Thyroid gland (tissue), 4 donors: ENCODE results near the gene SLC9A5. TPM values are rescaled to one million over a fixed set of nuclear protein-coding genes. Genes with fewer than 3 reads are reported as not detected.

Source experiments
- DNase-seq, 2 donors: peaks; one replicate each; pipeline ENCODE4 v3.0.0-alpha.2; 2019
- H3K27ac ChIP-seq, 3 donors: fragments of 200-600 bp; sonication (generic); 1 replicate in 2 of 3; 2 replicates in 1 of 3; pipeline ENCODE4 v1.5.1; 2016 to 2019; ENCODE audit warnings: mild to moderate bottlenecking in 1 of 3, moderate library complexity in 1 of 3
- H3K27me3 ChIP-seq: fragments of 200-600 bp; sonication (generic); one replicate; pipeline ENCODE4 v1.5.1; 2019
- H3K36me3 ChIP-seq, 2 donors: fragments of 200-600 bp; sonication (generic); one replicate each; pipeline ENCODE4 v1.5.1; 2016 to 2019
- H3K4me1 ChIP-seq, 2 donors: fragments of 200-600 bp; sonication (generic); one replicate each; pipeline ENCODE4 v1.5.1; 2017 to 2019
- H3K4me3 ChIP-seq, 3 donors: fragments of 200-600 bp; sonication (generic); replicated peaks in 1 of 3; 1 replicate in 2 of 3; 2 replicates in 1 of 3; pipeline ENCODE4 v1.5.1; 2016; ENCODE audit warnings: mild to moderate bottlenecking in 1 of 3
- H3K9me3 ChIP-seq: fragments of 200-600 bp; sonication (generic); one replicate; pipeline ENCODE4 v1.5.1; 2017
- POLR2A ChIP-seq, 2 donors: fragments of 450-650 bp; IDR thresholded peaks; one replicate each; pipeline ENCODE4 v1.6.1; 2017; ENCODE audit warnings: antibody characterized with exemption in 2 of 2, mild to moderate bottlenecking in 2 of 2, moderate library complexity in 1 of 2
- WGBS, 2 donors: methylation state at CpG; one replicate each; pipeline ENCODE4 v1.1.5; 2017; 5-methylcytosine and 5-hydroxymethylcytosine counted together
- intact Hi-C: fragments of 100-400 bp; cut with DNase I; formaldehyde crosslinking; loops from one replicate; pipeline ENCODE4 v1.15.1; 2023
- total RNA-seq, 4 donors: library from RNA; depleted of rRNA; stranded (reverse); fragments of >200 nt; gene quantifications; one replicate each; pipeline ENCODE4 v1.2.3, GENCODE V29; 2016
- TF ChIP-seq, protein P1 (sequence below), 6 experiments: fragments of 200-600 bp in 3 of 6; fragments of 450-650 bp in 3 of 6; sonication (generic) in 3 of 6; IDR thresholded peaks; one replicate each; pipeline ENCODE4 v1.5.1; 2016 to 2019; ENCODE audit warnings: antibody characterized with exemption in 6 of 6, mild to moderate bottlenecking in 2 of 6, inconsistent platforms in 1 of 6, moderate library complexity in 1 of 6

The SLC9A5 gene
- total RNA-seq, 4 donors from 2014 or later = 0.56 to 3.0 (median 1.1) TPM

- H3K9me3 ChIP-seq = no peaks in the 10 kb centered on the region
- H3K36me3 ChIP-seq = peaks cover 54 to 64% of the 10 kb centered on the region in 2 donors
- no peak overlapping the region for H3K4me3 ChIP-seq
- TF ChIP-seq, protein P1, sequence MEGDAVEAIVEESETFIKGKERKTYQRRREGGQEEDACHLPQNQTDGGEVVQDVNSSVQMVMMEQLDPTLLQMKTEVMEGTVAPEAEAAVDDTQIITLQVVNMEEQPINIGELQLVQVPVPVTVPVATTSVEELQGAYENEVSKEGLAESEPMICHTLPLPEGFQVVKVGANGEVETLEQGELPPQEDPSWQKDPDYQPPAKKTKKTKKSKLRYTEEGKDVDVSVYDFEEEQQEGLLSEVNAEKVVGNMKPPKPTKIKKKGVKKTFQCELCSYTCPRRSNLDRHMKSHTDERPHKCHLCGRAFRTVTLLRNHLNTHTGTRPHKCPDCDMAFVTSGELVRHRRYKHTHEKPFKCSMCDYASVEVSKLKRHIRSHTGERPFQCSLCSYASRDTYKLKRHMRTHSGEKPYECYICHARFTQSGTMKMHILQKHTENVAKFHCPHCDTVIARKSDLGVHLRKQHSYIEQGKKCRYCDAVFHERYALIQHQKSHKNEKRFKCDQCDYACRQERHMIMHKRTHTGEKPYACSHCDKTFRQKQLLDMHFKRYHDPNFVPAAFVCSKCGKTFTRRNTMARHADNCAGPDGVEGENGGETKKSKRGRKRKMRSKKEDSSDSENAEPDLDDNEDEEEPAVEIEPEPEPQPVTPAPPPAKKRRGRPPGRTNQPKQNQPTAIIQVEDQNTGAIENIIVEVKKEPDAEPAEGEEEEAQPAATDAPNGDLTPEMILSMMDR (IDR thresholded peaks at IDR 0.05) = no peak
- no peak for TF ChIP-seq POLR2A (IDR thresholded peaks at IDR 0.05)
- peaks cover 13 to 15% of the 10 kb centered on the region in 2 donors for H3K4me1 ChIP-seq
- intact Hi-C loops = no loop called here
- no peak for DNase-seq
- no peak overlapping the region for H3K27ac ChIP-seq
- no peaks in the 10 kb centered on the region for H3K27me3 ChIP-seq
- 87 to 89% methylated on average over 17 of the region's 17 CpGs for WGBS, 2 donors
Measured at GRCh38 chr16:67235816-67236562, 12.8 kb upstream of the SLC9A5 start.

DNA sequence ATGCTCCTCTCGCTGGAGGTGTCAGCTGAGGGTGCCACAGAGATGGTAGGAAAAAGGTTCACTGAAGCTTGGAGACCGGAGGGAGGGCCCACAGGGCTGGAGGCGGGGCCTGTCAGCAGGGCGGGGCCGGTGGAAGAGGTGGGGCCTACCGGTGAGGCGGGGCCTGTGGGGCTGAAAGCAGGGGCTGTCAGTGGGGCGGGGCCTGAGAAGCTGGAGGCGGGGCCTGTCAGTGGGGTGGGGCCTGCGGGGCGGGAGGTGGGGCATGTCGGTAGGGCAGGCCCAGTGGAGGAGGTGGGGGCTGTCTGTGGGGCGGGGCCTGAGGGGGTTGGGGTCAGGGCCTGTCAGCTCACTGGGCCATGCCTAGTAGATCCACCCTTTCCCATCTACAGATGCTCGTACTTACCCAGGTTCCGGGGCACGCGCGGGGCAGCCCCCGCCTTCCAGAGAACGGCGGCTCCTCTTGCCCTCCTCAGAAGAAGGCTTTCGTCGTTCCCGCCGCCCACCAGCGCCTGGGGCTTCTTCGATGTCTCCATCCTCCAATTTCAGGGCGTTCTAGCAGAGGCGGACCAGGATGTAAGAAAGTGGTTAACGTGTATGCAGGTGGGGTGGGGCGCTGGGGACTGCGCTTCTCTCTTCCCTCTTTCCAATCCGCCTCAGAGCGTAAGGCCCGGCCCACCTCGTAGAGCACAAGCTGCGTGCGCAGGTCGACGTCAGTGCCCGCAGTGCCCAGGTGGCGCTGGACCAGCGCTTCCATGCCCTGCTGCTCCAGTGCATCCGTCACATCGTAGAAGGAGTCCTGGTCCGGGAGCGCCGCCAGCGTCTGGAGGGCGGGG is 12.0 kb upstream of the SLC9A5 start:
- Histone ChIP-seq H3K27ac (no peak overlapping the region), H3K4me1 (peaks cover 21 to 22% of the 10 kb centered on the region in 2 donors), H3K4me3 (no peak overlapping the region), H3K36me3 (peaks cover 46 to 56% of the 10 kb centered on the region in 2 donors), H3K9me3 (no peaks in the 10 kb centered on the region), H3K27me3 (no peaks in the 10 kb centered on the region)
- DNase-seq = peak in 1 of 2 donors; percentile 17
- 87 to 88% methylated on average over 45 to 47 of the region's 50 CpGs for WGBS, 2 donors
- intact Hi-C loops = no loop called here
- TF ChIP-seq POLR2A (IDR thresholded peaks at IDR 0.05) = no peak
- TF ChIP-seq, protein P1 (IDR thresholded peaks at IDR 0.05) = no peak

DNA sequence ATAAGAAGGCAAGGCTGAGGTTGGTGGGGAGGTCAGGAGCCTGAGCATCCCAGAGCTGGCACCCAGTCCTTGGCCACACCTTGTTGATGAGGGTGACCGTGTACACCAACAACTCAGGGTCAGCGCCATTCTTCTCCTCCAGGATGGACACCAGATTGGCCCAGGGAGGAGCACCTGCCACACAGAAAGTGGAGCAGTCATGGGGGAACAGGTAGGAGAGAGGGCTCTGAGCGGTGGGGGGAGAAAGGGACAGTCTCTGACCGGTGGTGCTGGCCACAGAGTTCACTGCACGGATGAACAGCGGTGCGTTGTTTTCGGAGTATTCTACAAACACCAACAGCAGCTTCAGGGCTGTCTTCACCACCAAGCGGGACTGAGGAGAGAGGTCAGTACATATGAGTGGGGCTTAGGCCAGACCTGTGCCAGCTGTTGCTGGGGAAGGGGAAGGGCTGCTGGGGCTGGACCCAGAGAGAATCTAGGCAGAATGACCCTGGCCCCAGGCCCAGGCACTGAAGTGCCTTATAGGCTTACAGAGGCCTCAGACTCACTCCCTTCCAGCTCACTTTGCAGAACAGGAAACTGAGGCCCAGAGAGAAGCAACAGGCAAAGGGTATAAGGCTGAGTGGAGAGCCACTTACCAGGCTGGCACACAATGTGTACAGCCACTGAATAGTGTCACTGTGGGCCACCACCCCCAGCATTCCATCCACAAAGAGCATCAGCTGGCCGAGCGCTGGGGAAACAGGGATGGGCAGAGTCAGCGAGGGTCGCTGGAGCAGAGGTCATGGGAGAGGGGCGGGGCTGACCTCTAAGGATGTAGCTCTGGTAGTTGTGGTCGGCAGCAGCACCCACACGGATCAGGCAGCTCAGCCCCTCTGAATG is 11.1 kb upstream of the SLC9A5 start:
- intact Hi-C loops = no loop called here
- WGBS, 2 donors = 84 to 89% methylated on average over 16 of the region's 16 CpGs

GRCh38 chr16:67238278-67238575 is 10.6 kb upstream of the SLC9A5 start:
- TF ChIP-seq, protein P1 (IDR thresholded peaks at IDR 0.05) = no peak
- TF ChIP-seq POLR2A (IDR thresholded peaks at IDR 0.05) = no peak

More for the DNA sequence above, 11.1 kb upstream of the SLC9A5 start:
- TF ChIP-seq POLR2A (IDR thresholded peaks at IDR 0.05) = no peak
- TF ChIP-seq, protein P1 (IDR thresholded peaks at IDR 0.05) = no peak
- H3K27ac ChIP-seq = no peak overlapping the region
- peaks cover 43 to 54% of the 10 kb centered on the region in 2 donors for H3K36me3 ChIP-seq
- no peaks in the 10 kb centered on the region for H3K9me3 ChIP-seq
- no peaks in the 10 kb centered on the region for H3K27me3 ChIP-seq
- H3K4me1 ChIP-seq = peaks cover 29 to 31% of the 10 kb centered on the region in 2 donors
- DNase-seq = no peak
- H3K4me3 ChIP-seq = no peak overlapping the region

More at GRCh38 chr16:67238278-67238575, 10.6 kb upstream of the SLC9A5 start:
- H3K4me3 ChIP-seq = no peak overlapping the region
- no peaks in the 10 kb centered on the region for H3K9me3 ChIP-seq
- no peak for DNase-seq
- H3K36me3 ChIP-seq = peaks cover 42 to 52% of the 10 kb centered on the region in 2 donors
- H3K27me3 ChIP-seq = no peaks in the 10 kb centered on the region
- 98 to 100% methylated on average over 2 to 3 of the region's 3 CpGs for WGBS, 2 donors
- no peak overlapping the region for H3K27ac ChIP-seq
- intact Hi-C loops = no loop called here
- H3K4me1 ChIP-seq = peaks cover 30 to 37% of the 10 kb centered on the region in 2 donors
